Stimulated activated CD8-positive, alpha-beta memory T cell treated with anti-CD3 and anti-CD28 coated beads, Interleukin-15, amount 100 ng/mL, for 48 hours (primary cell): ENCODE data around the gene VGLL2.

Experiments used
- DNase-seq, 2 donors: peaks; one replicate each; pipeline ENCODE4 v3.0.0-alpha.2; 2020; ENCODE audit warnings: low read depth in 2 of 2

The VGLL2 gene

GRCh38 chr6:117268924-117269323 is 3.6 kb downstream of the VGLL2 start:
- DNase-seq = no peak

GRCh38 chr6:117269638-117270054 is 4.3 kb downstream of the VGLL2 start:
- DNase-seq = no peak

GRCh38 chr6:117270055-117270842 is 4.9 kb downstream of the VGLL2 start:
- DNase-seq = no peak

- DNase-seq = no peak
These were observed 5.6 kb downstream of the VGLL2 start for GRCh38 chr6:117270843-117271507.

GRCh38 chr6:117272032-117272866 is 6.9 kb downstream of the VGLL2 start:
- no peak for DNase-seq

GRCh38 chr6:117272891-117273290 is 7.5 kb downstream of the VGLL2 start:
- DNase-seq = no peak

GRCh38 chr6:117275205-117275604 is 9.8 kb downstream of the VGLL2 start:
- no peak for DNase-seq

GRCh38 chr6:117275711-117276110 is 10.4 kb downstream of the VGLL2 start:
- no peak for DNase-seq

GRCh38 chr6:117276778-117277316 is 11.5 kb downstream of the VGLL2 start:
- DNase-seq = no peak

- no peak for DNase-seq
These were observed 15.6 kb downstream of the VGLL2 start for GRCh38 chr6:117280922-117281321.

GRCh38 chr6:117288083-117288715 is 22.8 kb downstream of the VGLL2 start:
- DNase-seq = no peak

GRCh38 chr6:117290173-117290846 is 25.0 kb downstream of the VGLL2 start:
- DNase-seq = no peak

GRCh38 chr6:117298941-117299340 is 33.6 kb downstream of the VGLL2 start:
- no peak for DNase-seq

GRCh38 chr6:117303323-117303722 is 38.0 kb downstream of the VGLL2 start:
- DNase-seq = no peak

- no peak for DNase-seq
These were observed 39.1 kb downstream of the VGLL2 start for GRCh38 chr6:117304446-117304845.

- no peak for DNase-seq
These were observed 41.0 kb downstream of the VGLL2 start for GRCh38 chr6:117306227-117306790.

- no peak for DNase-seq
These were observed 42.3 kb downstream of the VGLL2 start for GRCh38 chr6:117307655-117308054.

- DNase-seq = no peak
These were observed 43.7 kb downstream of the VGLL2 start for GRCh38 chr6:117309069-117309468.

- no peak for DNase-seq
These were observed 44.3 kb downstream of the VGLL2 start for GRCh38 chr6:117309611-117310010.

GRCh38 chr6:117311310-117311709 is 46.0 kb downstream of the VGLL2 start:
- no peak for DNase-seq

GRCh38 chr6:117311726-117312125 is 46.4 kb downstream of the VGLL2 start:
- no peak for DNase-seq
